Caco-2 (cell line): ENCODE data around the gene HBA1. TPM values are rescaled to one million over a fixed set of nuclear protein-coding genes. Genes with fewer than 3 reads are reported as not detected.
"Not testable (repeated sequence)": the region's sequence is repeated elsewhere in the genome, so short reads cannot be mapped to it uniquely, and the experiment has no call there.

Experiments
- BruUV-seq: library from RNA; stranded (reverse); fragments of 400-500 nt; replicated peaks from 2 replicates; lab custom pipeline; 2021; lab: Mats Ljungman, UMichigan
- CTCF ChIA-PET: fragments of 300-600 bp; sonication (Branson Sonifier 250); formaldehyde crosslinking; loops from one replicate; lab custom pipeline; 2022; ENCODE audit warnings: antibody characterized with exemption; lab: Charles Lee
- POLR2A ChIA-PET: fragments of 300-600 bp; sonication (Branson Sonifier 250); formaldehyde crosslinking; loops from one replicate; lab custom pipeline; 2022; ENCODE audit warnings: antibody characterized with exemption; lab: Charles Lee
- DNase-seq, 2 experiments: peaks; one replicate each; pipeline versions ENCODE4 v3.0.0 to v3.0.0-alpha.2; 2020 to 2022
- H3K27me3 ChIP-seq: replicated peaks from 2 replicates; pipeline ENCODE4 v1.6.0; 2011; ENCODE audit warnings: low read length; ENCODE audit not compliant: control insufficient read depth, insufficient read depth
- H3K36me3 ChIP-seq: 2 replicates; pipeline ENCODE4 v1.5.1; 2011; ENCODE audit warnings: low read length; ENCODE audit not compliant: control insufficient read depth, insufficient read depth
- H3K4me1 ChIP-seq: fragments of 250-450 bp; sonication (Bioruptor Pico); 2 replicates; pipeline ENCODE4 v1.5.1; 2020; ENCODE audit warnings: mild to moderate bottlenecking
- H3K4me3 ChIP-seq: 2 replicates; pipeline ENCODE4 v1.5.1; 2011; ENCODE audit warnings: low read depth, mild to moderate bottlenecking, control low read depth, low read length
- H3K9me3 ChIP-seq: fragments of 250-450 bp; sonication (Bioruptor Pico); 2 replicates; pipeline ENCODE4 v1.5.1; 2020; ENCODE audit warnings: mild to moderate bottlenecking, moderate library complexity
- H3K27ac Mint-ChIP-seq: one replicate; pipeline ENCODE4 v1.8.0; 2022; ENCODE audit warnings: mixed read lengths; ENCODE audit not compliant: unreplicated experiment
- H3K27me3 Mint-ChIP-seq: one replicate; pipeline ENCODE4 v1.8.0; 2022; ENCODE audit warnings: mixed read lengths; ENCODE audit not compliant: insufficient read depth, unreplicated experiment
- H3K36me3 Mint-ChIP-seq: one replicate; pipeline ENCODE4 v1.8.0; 2022; ENCODE audit warnings: mild to moderate bottlenecking, mixed read lengths; ENCODE audit not compliant: insufficient read depth, unreplicated experiment
- H3K4me1 Mint-ChIP-seq: one replicate; pipeline ENCODE4 v1.8.0; 2022; ENCODE audit warnings: low read depth, mixed read lengths; ENCODE audit not compliant: unreplicated experiment
- H3K4me3 Mint-ChIP-seq: one replicate; pipeline ENCODE4 v1.8.0; 2022; ENCODE audit warnings: mild to moderate bottlenecking, moderate library complexity, mixed read lengths; ENCODE audit not compliant: unreplicated experiment
- H3K9me3 Mint-ChIP-seq: one replicate; pipeline ENCODE4 v1.8.0; 2022; ENCODE audit warnings: mixed read lengths; ENCODE audit not compliant: unreplicated experiment
- intact Hi-C: fragments of 100-400 bp; cut with micrococcal nuclease; formaldehyde crosslinking; loops from one replicate; pipeline ENCODE4 v1.10.0; 2022; ENCODE audit not compliant: unreplicated experiment
- total RNA-seq: library from RNA; stranded (reverse); gene quantifications from 2 replicates; pipeline ENCODE4 v1.2.3, GENCODE V29; 2022
- TF ChIP-seq, protein P1 (sequence below), 2 experiments: fragments of 200-600 bp in 1 of 2; IDR thresholded peaks; 1 replicate in 1 of 2; 2 replicates in 1 of 2; pipeline versions ENCODE4 v1.5.1 to v1.8.0; 2011 to 2022; ENCODE audit warnings: antibody characterized with exemption in 1 of 2, control low read depth in 1 of 2, inconsistent platforms in 1 of 2, low read depth in 1 of 2, low read length in 1 of 2, mild to moderate bottlenecking in 1 of 2, moderate library complexity in 1 of 2; ENCODE audit not compliant: insufficient read depth in 1 of 2, severe bottlenecking in 1 of 2, unreplicated experiment in 1 of 2

The HBA1 gene
- total RNA-seq, 1 experiment from 2014 or later, result 3.6 TPM

DNA sequence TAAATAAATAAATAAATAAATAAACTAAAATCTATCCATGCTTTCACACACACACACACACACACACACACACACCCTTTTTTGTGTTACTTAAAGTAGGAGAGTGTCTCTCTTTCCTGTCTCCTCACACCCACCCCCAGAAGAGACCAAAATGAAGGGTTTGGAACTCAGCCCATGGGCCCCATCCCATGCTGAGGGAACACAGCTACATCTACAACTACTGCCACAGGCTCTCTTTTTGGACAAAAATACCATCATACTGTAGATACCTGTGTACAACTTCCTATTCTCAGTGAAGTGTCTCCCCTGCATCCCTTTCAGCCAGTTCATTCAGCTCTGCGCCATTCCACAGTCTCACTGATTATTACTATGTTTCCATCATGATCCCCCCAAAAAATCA, 5.7 kb upstream of the HBA1 start:
- H3K27me3 ChIP-seq, result no peaks in the 10 kb centered on the region
- H3K4me3 Mint-ChIP-seq, result no peak overlapping the region
- peaks cover 23% of the 10 kb centered on the region for H3K27me3 Mint-ChIP-seq
- no peaks in the 10 kb centered on the region for H3K36me3 ChIP-seq
- no peaks in the 10 kb centered on the region for H3K9me3 ChIP-seq
- H3K4me3 ChIP-seq, result no peak overlapping the region
- intact Hi-C loops, result no loop called here
- H3K4me1 ChIP-seq, result no peaks in the 10 kb centered on the region
- TF ChIP-seq, protein P1, sequence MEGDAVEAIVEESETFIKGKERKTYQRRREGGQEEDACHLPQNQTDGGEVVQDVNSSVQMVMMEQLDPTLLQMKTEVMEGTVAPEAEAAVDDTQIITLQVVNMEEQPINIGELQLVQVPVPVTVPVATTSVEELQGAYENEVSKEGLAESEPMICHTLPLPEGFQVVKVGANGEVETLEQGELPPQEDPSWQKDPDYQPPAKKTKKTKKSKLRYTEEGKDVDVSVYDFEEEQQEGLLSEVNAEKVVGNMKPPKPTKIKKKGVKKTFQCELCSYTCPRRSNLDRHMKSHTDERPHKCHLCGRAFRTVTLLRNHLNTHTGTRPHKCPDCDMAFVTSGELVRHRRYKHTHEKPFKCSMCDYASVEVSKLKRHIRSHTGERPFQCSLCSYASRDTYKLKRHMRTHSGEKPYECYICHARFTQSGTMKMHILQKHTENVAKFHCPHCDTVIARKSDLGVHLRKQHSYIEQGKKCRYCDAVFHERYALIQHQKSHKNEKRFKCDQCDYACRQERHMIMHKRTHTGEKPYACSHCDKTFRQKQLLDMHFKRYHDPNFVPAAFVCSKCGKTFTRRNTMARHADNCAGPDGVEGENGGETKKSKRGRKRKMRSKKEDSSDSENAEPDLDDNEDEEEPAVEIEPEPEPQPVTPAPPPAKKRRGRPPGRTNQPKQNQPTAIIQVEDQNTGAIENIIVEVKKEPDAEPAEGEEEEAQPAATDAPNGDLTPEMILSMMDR (IDR thresholded peaks at IDR 0.05; ENCODE audit: insufficient read depth in 1 of 2, low read depth in 1 of 2, low read length in 1 of 2, severe bottlenecking in 1 of 2, unreplicated experiment in 1 of 2), result no peak
- ChIA-PET POLR2A (no interaction called here), CTCF (interaction anchor here (0.6 kb wide), 1 partner anchor 63 kb away, joined by 4 read pairs; no protein-coding TSS in a partner anchor)
- no peaks in the 10 kb centered on the region for H3K36me3 Mint-ChIP-seq
- no peaks in the 10 kb centered on the region for H3K9me3 Mint-ChIP-seq
- no peak overlapping the region for H3K27ac Mint-ChIP-seq
- H3K4me1 Mint-ChIP-seq, result no peaks in the 10 kb centered on the region
- no TSS peak for BruUV-seq
- DNase-seq, result no peak

DNA sequence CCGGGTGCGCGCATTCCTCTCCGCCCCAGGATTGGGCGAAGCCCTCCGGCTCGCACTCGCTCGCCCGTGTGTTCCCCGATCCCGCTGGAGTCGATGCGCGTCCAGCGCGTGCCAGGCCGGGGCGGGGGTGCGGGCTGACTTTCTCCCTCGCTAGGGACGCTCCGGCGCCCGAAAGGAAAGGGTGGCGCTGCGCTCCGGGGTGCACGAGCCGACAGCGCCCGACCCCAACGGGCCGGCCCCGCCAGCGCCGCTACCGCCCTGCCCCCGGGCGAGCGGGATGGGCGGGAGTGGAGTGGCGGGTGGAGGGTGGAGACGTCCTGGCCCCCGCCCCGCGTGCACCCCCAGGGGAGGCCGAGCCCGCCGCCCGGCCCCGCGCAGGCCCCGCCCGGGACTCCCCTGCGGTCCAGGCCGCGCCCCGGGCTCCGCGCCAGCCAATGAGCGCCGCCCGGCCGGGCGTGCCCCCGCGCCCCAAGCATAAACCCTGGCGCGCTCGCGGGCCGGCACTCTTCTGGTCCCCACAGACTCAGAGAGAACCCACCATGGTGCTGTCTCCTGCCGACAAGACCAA, 4.0 kb upstream of the HBA1 start, which contains the start of gene HBA2:
Gene HBA2 (plus strand): TSS at position 503 of the 568 bp plus-strand sequence. CDS start 37 bp downstream, at position 540.
- Mint-ChIP-seq H3K4me3 (peak within 1 kb of the TSS; percentile 40), H3K27me3 (peaks cover 21% of the 10 kb centered on the region)
- H3K9me3 ChIP-seq, H3K4me1 Mint-ChIP-seq, POLR2A ChIA-PET, H3K27me3 ChIP-seq, H3K4me1 ChIP-seq, CTCF ChIA-PET, H3K36me3 Mint-ChIP-seq, intact Hi-C loops, H3K36me3 ChIP-seq, H3K9me3 Mint-ChIP-seq, DNase-seq, BruUV-seq, H3K4me3 ChIP-seq, H3K27ac Mint-ChIP-seq: not testable (repeated sequence)

DNA sequence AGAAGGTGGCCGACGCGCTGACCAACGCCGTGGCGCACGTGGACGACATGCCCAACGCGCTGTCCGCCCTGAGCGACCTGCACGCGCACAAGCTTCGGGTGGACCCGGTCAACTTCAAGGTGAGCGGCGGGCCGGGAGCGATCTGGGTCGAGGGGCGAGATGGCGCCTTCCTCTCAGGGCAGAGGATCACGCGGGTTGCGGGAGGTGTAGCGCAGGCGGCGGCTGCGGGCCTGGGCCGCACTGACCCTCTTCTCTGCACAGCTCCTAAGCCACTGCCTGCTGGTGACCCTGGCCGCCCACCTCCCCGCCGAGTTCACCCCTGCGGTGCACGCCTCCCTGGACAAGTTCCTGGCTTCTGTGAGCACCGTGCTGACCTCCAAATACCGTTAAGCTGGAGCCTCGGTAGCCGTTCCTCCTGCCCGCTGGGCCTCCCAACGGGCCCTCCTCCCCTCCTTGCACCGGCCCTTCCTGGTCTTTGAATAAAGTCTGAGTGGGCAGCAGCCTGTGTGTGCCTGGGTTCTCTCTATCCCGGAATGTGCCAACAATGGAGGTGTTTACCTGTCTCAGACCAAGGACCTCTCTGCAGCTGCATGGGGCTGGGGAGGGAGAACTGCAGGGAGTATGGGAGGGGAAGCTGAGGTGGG, 3.1 kb upstream of the HBA1 start:
- H3K27me3 ChIP-seq, H3K36me3 ChIP-seq, H3K4me1 ChIP-seq, intact Hi-C loops, H3K4me1 Mint-ChIP-seq, BruUV-seq, POLR2A ChIA-PET, DNase-seq, H3K27ac Mint-ChIP-seq, H3K4me3 ChIP-seq, CTCF ChIA-PET, H3K9me3 Mint-ChIP-seq, H3K9me3 ChIP-seq, H3K36me3 Mint-ChIP-seq: not testable (repeated sequence)
- peaks cover 21% of the 10 kb centered on the region for H3K27me3 Mint-ChIP-seq
- H3K4me3 Mint-ChIP-seq, result peak overlapping the region; percentile 40

GRCh38 chr16:173928-174769, 2.3 kb upstream of the HBA1 start:
- H3K4me1 Mint-ChIP-seq, H3K4me1 ChIP-seq, H3K27me3 ChIP-seq, POLR2A ChIA-PET, DNase-seq, H3K27ac Mint-ChIP-seq, CTCF ChIA-PET, BruUV-seq, intact Hi-C loops, H3K9me3 ChIP-seq, H3K36me3 Mint-ChIP-seq, H3K36me3 ChIP-seq, H3K4me3 ChIP-seq, H3K9me3 Mint-ChIP-seq: not testable (repeated sequence)
- peak overlapping the region; percentile 40 for H3K4me3 Mint-ChIP-seq
- H3K27me3 Mint-ChIP-seq, result peaks cover 18% of the 10 kb centered on the region
